CD4-positive, alpha-beta T cell (primary cell): ENCODE measurements around the gene KLHL1. TPM values are rescaled to one million over a fixed set of nuclear protein-coding genes. Genes with fewer than 3 reads are reported as not detected.

Experiments
- ATAC-seq: fragments of 200-7000 bp; cut with Tn5 transposase; one replicate; pipeline ENCODE4 v1.10.0; 2022; ENCODE audit warnings: mild to moderate bottlenecking; ENCODE audit not compliant: poor library complexity
- CTCF ChIA-PET: fragments of 350-600 bp; sonication (Branson Sonifier 250); formaldehyde crosslinking; loops from one replicate; lab custom pipeline; 2021; ENCODE audit warnings: antibody characterized with exemption, inconsistent platforms; lab: Charles Lee
- POLR2A ChIA-PET: fragments of 350-600 bp; sonication (Branson Sonifier 250); formaldehyde crosslinking; loops from one replicate; lab custom pipeline; 2021; ENCODE audit warnings: antibody characterized with exemption, inconsistent platforms; lab: Charles Lee
- DNase-seq, 14 experiments: peaks; one replicate each; pipeline ENCODE4 v3.0.0-alpha.2; 2013 to 2020; ENCODE audit warnings: mixed read lengths in 2 of 14
- H3K27ac ChIP-seq, 2 donors: one replicate each; pipeline versions ENCODE4 v1.5.1 to v1.7.0; 2013; ENCODE audit warnings: low read length in 2 of 2, low read depth in 1 of 2, mild to moderate bottlenecking in 1 of 2
- H3K27me3 ChIP-seq, 2 experiments: 1 replicate in 1 of 2; 2 replicates in 1 of 2; pipeline versions ENCODE4 v1.6.1 to v1.7.0; 2013; ENCODE audit warnings: low read length in 2 of 2, control low read depth in 1 of 2, mild to moderate bottlenecking in 1 of 2, moderate library complexity in 1 of 2; ENCODE audit not compliant: insufficient read depth in 2 of 2, control insufficient read depth in 1 of 2
- H3K36me3 ChIP-seq: one replicate; pipeline ENCODE4 v1.6.1; 2013; ENCODE audit warnings: low read length, control low read depth; ENCODE audit not compliant: insufficient read depth
- H3K4me1 ChIP-seq: one replicate; pipeline ENCODE4 v1.6.1; 2013; ENCODE audit warnings: low read length, control low read depth; ENCODE audit not compliant: insufficient read depth
- H3K4me3 ChIP-seq: one replicate; pipeline ENCODE4 v1.5.1; 2013; ENCODE audit warnings: mild to moderate bottlenecking, low read length, moderate library complexity
- H3K9me3 ChIP-seq, 2 experiments: 1 replicate in 1 of 2; 2 replicates in 1 of 2; pipeline versions ENCODE4 v1.6.1 to v1.7.0; 2013; ENCODE audit warnings: low read length in 2 of 2, mild to moderate bottlenecking in 2 of 2, control low read depth in 1 of 2, moderate library complexity in 1 of 2; ENCODE audit not compliant: control insufficient read depth in 1 of 2, insufficient read depth in 1 of 2
- H3K27ac Mint-ChIP-seq: one replicate; pipeline ENCODE4 v1.8.0; 2020; ENCODE audit warnings: mixed read lengths
- H3K27me3 Mint-ChIP-seq: one replicate; pipeline ENCODE4 v1.8.0; 2021; ENCODE audit warnings: mixed read lengths
- H3K36me3 Mint-ChIP-seq: one replicate; pipeline ENCODE4 v1.8.0; 2021; ENCODE audit warnings: low read depth, mixed read lengths
- H3K4me1 Mint-ChIP-seq: one replicate; pipeline ENCODE4 v1.8.0; 2021; ENCODE audit warnings: low read depth, mixed read lengths
- H3K4me3 Mint-ChIP-seq: one replicate; pipeline ENCODE4 v1.8.0; 2020; ENCODE audit warnings: mild to moderate bottlenecking, mixed read lengths
- H3K9me3 Mint-ChIP-seq: one replicate; pipeline ENCODE4 v1.8.0; 2020; ENCODE audit warnings: mixed read lengths
- CTCF ChIP-seq: fragments of 200-600 bp; IDR thresholded peaks from one replicate; pipeline ENCODE4 v1.8.0; 2022; ENCODE audit warnings: antibody characterized with exemption, mild to moderate bottlenecking
- intact Hi-C, 2 experiments: fragments of 100-400 bp; cut with DNase I in 1 of 2; cut with micrococcal nuclease in 1 of 2; formaldehyde crosslinking; loops; one replicate each; pipeline versions ENCODE4 v1.15.1 to v1.9.0; 2023 to 2025; cut with DNase I, micrococcal nuclease
- total RNA-seq, 174 experiments: library from RNA in 2 of 174; stranded (reverse) in 2 of 174; gene quantifications; one replicate each; pipeline ENCODE4 v1.2.3 and lab custom pipeline; 2021 to 2026

Gene KLHL1
- total RNA-seq, 2 experiments from 2014 or later, result not detected

GRCh38 chr13:69720278-69720983 is 387.8 kb downstream of the KLHL1 start:
- no peaks in the 10 kb centered on the region for H3K27me3 Mint-ChIP-seq
- H3K36me3 Mint-ChIP-seq, result no peaks in the 10 kb centered on the region
- Histone ChIP-seq H3K27me3 (no peaks in the 10 kb centered on the region), H3K36me3 (no peaks in the 10 kb centered on the region), H3K9me3 (no peaks in the 10 kb centered on the region), H3K4me1 (no peaks in the 10 kb centered on the region), H3K4me3 (no peak overlapping the region), H3K27ac (no peak overlapping the region)
- no peak overlapping the region for H3K4me3 Mint-ChIP-seq
- peaks cover 13% of the 10 kb centered on the region for H3K9me3 Mint-ChIP-seq
- no peak overlapping the region for H3K27ac Mint-ChIP-seq
- no peaks in the 10 kb centered on the region for H3K4me1 Mint-ChIP-seq
- CTCF ChIA-PET, result no interaction called here
- intact Hi-C loops, result no loop called here
- DNase-seq, result no peak
- TF ChIP-seq CTCF, result no peak
- no peak for ATAC-seq
- POLR2A ChIA-PET, result no interaction called here

- Histone ChIP-seq H3K27me3 (no peaks in the 10 kb centered on the region), H3K4me3 (no peak overlapping the region), H3K27ac (no peak overlapping the region), H3K36me3 (no peaks in the 10 kb centered on the region), H3K9me3 (peaks cover 0 to 4% of the 10 kb centered on the region in 2 experiments), H3K4me1 (no peaks in the 10 kb centered on the region)
- Mint-ChIP-seq H3K27me3 (no peaks in the 10 kb centered on the region), H3K36me3 (no peaks in the 10 kb centered on the region), H3K4me1 (no peaks in the 10 kb centered on the region), H3K27ac (no peak overlapping the region), H3K9me3 (peaks cover 3% of the 10 kb centered on the region), H3K4me3 (no peak overlapping the region)
- no peak for TF ChIP-seq CTCF
- CTCF ChIA-PET, result no interaction called here
- intact Hi-C loops, result no loop called here
- no peak for DNase-seq
- ATAC-seq, result no peak
- POLR2A ChIA-PET, result no interaction called here
These were observed 401.4 kb downstream of the KLHL1 start for GRCh38 chr13:69706807-69707206.

- no peak overlapping the region for H3K4me3 Mint-ChIP-seq
- H3K36me3 Mint-ChIP-seq, result no peaks in the 10 kb centered on the region
- ATAC-seq, result no peak
These were observed 403.9 kb downstream of the KLHL1 start for GRCh38 chr13:69704311-69704710.

More at GRCh38 chr13:69704311-69704710, 403.9 kb downstream of the KLHL1 start:
- H3K27me3 ChIP-seq, result no peaks in the 10 kb centered on the region
- Mint-ChIP-seq H3K9me3 (peaks cover 5% of the 10 kb centered on the region), H3K27ac (no peak overlapping the region), H3K4me1 (no peaks in the 10 kb centered on the region), H3K27me3 (no peaks in the 10 kb centered on the region)
- H3K4me3 ChIP-seq, result no peak overlapping the region
- ChIA-PET POLR2A (no interaction called here), CTCF (no interaction called here)
- no peaks in the 10 kb centered on the region for H3K36me3 ChIP-seq
- H3K9me3 ChIP-seq, result peaks cover 0 to 4% of the 10 kb centered on the region in 2 experiments
- intact Hi-C loops, result no loop called here
- no peaks in the 10 kb centered on the region for H3K4me1 ChIP-seq
- no peak overlapping the region for H3K27ac ChIP-seq
- DNase-seq, result no peak
- no peak for TF ChIP-seq CTCF
